Measurements from ENCODE around the gene CITED4. TPM values are rescaled to one million over a fixed set of nuclear protein-coding genes. Genes with fewer than 3 reads are reported as not detected.

The CITED4 gene
- total RNA-seq, 1 donor from 2014 or later: 55.5 TPM

DNA sequence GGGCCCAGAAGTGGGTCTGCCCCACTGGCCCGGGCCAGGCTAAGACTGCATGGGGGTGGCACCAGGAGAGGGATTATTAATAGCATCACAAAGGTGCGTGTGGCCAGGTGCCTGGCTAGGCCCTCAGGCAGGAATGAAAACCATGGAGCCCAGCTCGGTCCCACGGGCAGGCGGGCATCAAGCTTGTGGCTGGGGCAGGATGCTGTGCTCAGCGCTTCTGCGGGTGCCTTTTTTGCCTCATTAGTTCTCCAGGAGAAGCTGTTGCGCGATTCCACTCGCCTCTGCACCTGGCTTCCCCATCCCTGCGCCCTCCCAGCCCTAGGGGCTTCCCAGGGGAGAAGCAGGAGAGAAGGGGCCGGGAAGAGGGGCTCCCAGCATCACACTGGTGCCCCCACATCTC, 39.3 kb downstream of the CITED4 start:
- no peak for TF ChIP-seq CTCF (conservative IDR thresholded peaks at IDR 0.05; ENCODE audit: low read depth, low read length)
- no peak overlapping the region for H3K4me3 ChIP-seq (ENCODE audit: low read depth, low read length)
- no peak for DNase-seq (ENCODE audit: low read depth)

- DNase-seq (ENCODE audit: low read depth): no peak
- H3K4me3 ChIP-seq (ENCODE audit: low read depth, low read length): no peak overlapping the region
- no peak for TF ChIP-seq CTCF (conservative IDR thresholded peaks at IDR 0.05; ENCODE audit: low read depth, low read length)
Observed at GRCh38 chr1:40820911-40821693, 41.1 kb downstream of the CITED4 start.

- no peak overlapping the region for H3K4me3 ChIP-seq (ENCODE audit: low read depth, low read length)
- DNase-seq (ENCODE audit: low read depth): no peak
- TF ChIP-seq CTCF (conservative IDR thresholded peaks at IDR 0.05; ENCODE audit: low read depth, low read length): no peak
Observed at GRCh38 chr1:40820251-40820797, 41.8 kb downstream of the CITED4 start.

GRCh38 chr1:40819101-40819500, 43.1 kb downstream of the CITED4 start:
- no peak for TF ChIP-seq CTCF (conservative IDR thresholded peaks at IDR 0.05; ENCODE audit: low read depth, low read length)
- no peak overlapping the region for H3K4me3 ChIP-seq (ENCODE audit: low read depth, low read length)

GRCh38 chr1:40818264-40818961, 43.8 kb downstream of the CITED4 start:
- TF ChIP-seq CTCF (conservative IDR thresholded peaks at IDR 0.05; ENCODE audit: low read depth, low read length): no peak
- DNase-seq (ENCODE audit: low read depth): no peak
- peak overlapping the region; percentile 40 for H3K4me3 ChIP-seq (ENCODE audit: low read depth, low read length)

More at GRCh38 chr1:40819101-40819500, 43.1 kb downstream of the CITED4 start:
- DNase-seq (ENCODE audit: low read depth): no peak

DNA sequence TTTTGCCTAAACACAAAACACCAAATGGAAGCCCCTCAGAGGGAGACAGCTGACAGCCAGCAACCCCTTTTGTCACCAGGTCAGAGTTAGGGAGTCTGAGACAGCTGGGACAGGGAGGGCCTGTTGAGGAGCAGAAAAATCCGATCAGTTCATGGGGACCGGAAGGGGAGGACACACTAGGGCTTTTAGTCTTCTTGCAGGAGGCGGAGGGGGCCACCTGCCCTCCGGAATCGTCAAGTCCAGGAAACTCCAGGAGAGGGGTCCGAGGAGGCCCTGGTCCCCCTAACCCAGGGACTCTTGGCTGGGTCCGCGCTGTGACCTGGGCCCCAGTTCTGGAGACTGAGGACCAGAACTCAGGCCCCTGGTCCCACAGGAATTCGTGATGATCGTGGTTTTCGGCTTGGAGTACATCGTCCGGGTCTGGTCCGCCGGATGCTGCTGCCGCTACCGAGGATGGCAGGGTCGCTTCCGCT, 44.3 kb downstream of the CITED4 start:
- no peak overlapping the region for H3K4me3 ChIP-seq (ENCODE audit: low read depth, low read length)
- no peak for DNase-seq (ENCODE audit: low read depth)
- TF ChIP-seq CTCF (conservative IDR thresholded peaks at IDR 0.05; ENCODE audit: low read depth, low read length): no peak
